ENCODE results near the gene IFIT1B.

- TF ChIP-seq CTCF (optimal IDR thresholded peaks at IDR 0.05 in 1 of 3, IDR thresholded peaks at IDR 0.05 in 1 of 3, conservative IDR thresholded peaks at IDR 0.05 in 1 of 3; ENCODE audit: extremely low read depth in 1 of 3, insufficient read depth in 2 of 3, low read length in 3 of 3) (no peak), EZH2 (IDR thresholded peaks at IDR 0.05; ENCODE audit: low read length) (no peak)
These were observed 1.2 kb downstream of the IFIT1B start for GRCh38 chr10:89379103-89379502.
